HUES48 (cell line): ENCODE data around the gene AIG1.
"Not testable (repeated sequence)": the region's sequence is repeated elsewhere in the genome, so short reads cannot be mapped to it uniquely, and the experiment has no call there.

ENCODE experiments used
- H3K27ac ChIP-seq: one replicate; pipeline ENCODE4 v1.7.0; 2013; ENCODE audit warnings: low read depth, low read length, inconsistent platforms
- H3K27me3 ChIP-seq: 2 replicates; pipeline ENCODE4 v1.6.1; 2013; ENCODE audit warnings: mild to moderate bottlenecking, low read length; ENCODE audit not compliant: control insufficient read depth, insufficient read depth
- H3K36me3 ChIP-seq: 2 replicates; pipeline ENCODE4 v1.6.1; 2013; ENCODE audit warnings: low read length; ENCODE audit not compliant: control insufficient read depth, insufficient read depth
- H3K4me1 ChIP-seq: 2 replicates; pipeline ENCODE4 v1.6.1; 2013; ENCODE audit warnings: mild to moderate bottlenecking, low read length; ENCODE audit not compliant: control insufficient read depth, insufficient read depth
- H3K4me3 ChIP-seq: 2 replicates; pipeline ENCODE4 v1.5.1; 2013; ENCODE audit warnings: mild to moderate bottlenecking, low read depth, low read length
- H3K9ac ChIP-seq: 2 replicates; pipeline ENCODE4 v1.6.1; 2013; ENCODE audit warnings: mild to moderate bottlenecking, low read depth, low read length, moderate library complexity
- H3K9me3 ChIP-seq: 2 replicates; pipeline ENCODE4 v1.6.1; 2013; ENCODE audit warnings: low read length; ENCODE audit not compliant: control insufficient read depth, insufficient read depth

AIG1 gene

GRCh38 chr6:143295932-143296331, 235.2 kb downstream of the AIG1 start:
- no peaks in the 10 kb centered on the region for H3K36me3 ChIP-seq
- no peak overlapping the region for H3K27ac ChIP-seq
- no peak overlapping the region for H3K4me3 ChIP-seq
- 0 out of 2 replicates have a peak, but pooled peaks cover under 1% of the 10 kb centered on the region for H3K4me1 ChIP-seq
- H3K9me3 ChIP-seq = no peaks in the 10 kb centered on the region
- H3K27me3 ChIP-seq = no peaks in the 10 kb centered on the region
- no peak overlapping the region for H3K9ac ChIP-seq

GRCh38 chr6:143298071-143298470, 237.4 kb downstream of the AIG1 start:
- H3K27me3 ChIP-seq = no peaks in the 10 kb centered on the region
- H3K4me1 ChIP-seq = peaks cover 5% of the 10 kb centered on the region; the same call in 1 of the 2 replicates
- H3K4me3 ChIP-seq = no peak overlapping the region
- H3K27ac ChIP-seq = no peak overlapping the region
- H3K36me3 ChIP-seq = no peaks in the 10 kb centered on the region
- H3K9ac ChIP-seq = no peak overlapping the region
- no peaks in the 10 kb centered on the region for H3K9me3 ChIP-seq

DNA sequence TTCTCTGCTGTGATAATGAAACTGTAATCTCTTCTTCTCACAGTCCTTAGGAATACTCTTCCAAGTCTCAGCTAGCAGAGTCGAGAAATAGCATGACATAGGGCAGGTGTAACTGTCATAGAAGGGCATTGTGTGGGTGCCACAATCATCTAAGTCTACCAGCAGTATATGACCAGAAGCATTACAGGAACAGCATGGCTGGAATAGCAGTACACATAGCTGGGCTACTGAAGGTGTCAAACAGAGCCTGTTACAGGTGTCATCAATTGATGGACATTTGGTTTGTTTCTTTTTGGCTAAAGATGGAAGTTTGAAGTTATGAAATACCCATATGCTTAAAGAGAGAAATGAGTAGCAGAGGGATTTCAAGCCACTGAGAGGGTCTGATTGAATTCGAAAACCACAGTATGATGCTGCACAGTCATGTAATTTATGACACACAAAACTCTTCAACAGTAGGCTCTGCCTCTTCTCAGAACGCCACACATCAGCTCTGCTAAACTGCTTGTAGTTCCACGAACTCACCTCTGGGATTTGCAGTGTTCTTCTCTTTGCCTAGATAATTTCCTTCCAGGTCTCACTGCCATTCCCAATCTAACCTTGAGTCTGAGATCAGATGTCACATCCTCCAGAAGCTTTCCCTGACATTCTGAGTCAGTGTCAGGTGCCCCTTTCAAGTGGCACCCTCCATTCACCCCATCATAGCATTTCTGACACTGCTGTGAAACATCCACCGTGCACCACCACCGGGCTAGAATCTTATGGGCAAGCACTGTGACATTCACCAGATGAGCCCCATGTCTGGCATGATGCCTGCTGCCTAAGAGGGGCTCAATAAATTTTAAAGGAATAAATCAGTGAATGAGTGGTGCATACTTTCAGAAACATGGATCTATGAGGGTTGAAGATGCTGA, 238.8 kb downstream of the AIG1 start:
- Histone ChIP-seq H3K36me3 (no peaks in the 10 kb centered on the region), H3K9ac (no peak overlapping the region), H3K27ac (no peak overlapping the region), H3K4me3 (no peak overlapping the region), H3K4me1 (peaks cover 5% of the 10 kb centered on the region; the same call in 1 of the 2 replicates), H3K27me3 (no peaks in the 10 kb centered on the region), H3K9me3 (no peaks in the 10 kb centered on the region)

DNA sequence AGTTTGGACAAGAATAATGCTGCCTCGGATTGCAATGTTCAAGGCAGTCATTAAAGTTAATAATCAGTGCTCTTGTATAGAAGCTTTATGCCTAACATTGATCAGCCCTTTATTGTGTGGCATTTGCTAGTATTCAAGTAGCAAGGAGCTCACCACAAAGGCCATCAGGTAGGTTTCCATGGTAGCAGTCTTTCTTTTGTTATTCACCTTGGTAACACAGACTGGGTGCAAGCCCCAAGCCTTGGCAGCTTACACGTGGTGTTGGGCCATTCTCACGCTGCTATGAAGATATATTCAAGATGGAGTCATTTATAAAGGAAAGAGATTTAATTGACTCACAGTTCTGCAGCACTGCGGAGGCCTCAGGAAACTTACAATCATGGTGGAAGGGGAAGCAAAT, 240.5 kb downstream of the AIG1 start:
- no peaks in the 10 kb centered on the region for H3K9me3 ChIP-seq
- no peak overlapping the region for H3K27ac ChIP-seq
- H3K4me1 ChIP-seq = peaks cover 5% of the 10 kb centered on the region; the same call in 1 of the 2 replicates
- no peak overlapping the region for H3K4me3 ChIP-seq
- H3K36me3 ChIP-seq = no peaks in the 10 kb centered on the region
- no peaks in the 10 kb centered on the region for H3K27me3 ChIP-seq
- no peak overlapping the region for H3K9ac ChIP-seq

GRCh38 chr6:143307760-143308159, 247.1 kb downstream of the AIG1 start:
- H3K27me3 ChIP-seq, H3K4me3 ChIP-seq, H3K27ac ChIP-seq, H3K4me1 ChIP-seq, H3K9me3 ChIP-seq, H3K9ac ChIP-seq, H3K36me3 ChIP-seq: not testable (repeated sequence)

GRCh38 chr6:143313163-143313562, 252.5 kb downstream of the AIG1 start:
- Histone ChIP-seq H3K27ac (no peak overlapping the region), H3K36me3 (no peaks in the 10 kb centered on the region), H3K27me3 (no peaks in the 10 kb centered on the region)

DNA sequence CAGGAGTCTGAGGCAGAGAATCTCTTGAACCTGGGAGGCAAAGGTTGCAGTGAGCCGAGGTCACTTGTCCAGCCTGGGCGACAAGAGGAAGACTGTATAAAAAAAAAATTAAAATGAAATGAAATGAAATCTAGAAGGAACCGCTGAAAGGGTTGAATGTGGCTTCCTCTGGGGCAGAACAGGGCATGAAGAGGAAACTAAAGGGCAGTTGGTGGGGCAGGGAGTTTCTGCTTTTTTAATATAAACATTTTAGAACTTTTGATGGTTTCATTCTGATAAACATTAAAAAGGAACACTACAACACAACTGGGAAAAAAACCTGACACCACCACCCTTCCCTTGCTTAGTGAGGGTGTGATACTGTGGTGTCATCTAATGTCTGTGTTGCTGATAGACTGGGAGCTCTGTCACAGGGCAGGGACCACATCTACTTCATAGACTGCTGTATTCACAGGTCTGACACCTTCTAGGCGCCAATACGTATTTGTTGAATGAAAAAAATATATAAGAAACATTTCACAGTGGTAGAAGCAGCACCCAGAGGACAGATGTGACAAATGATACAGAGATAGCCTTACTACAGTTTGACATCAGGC, 260.9 kb downstream of the AIG1 start:
- no peak overlapping the region for H3K4me3 ChIP-seq
- H3K27ac ChIP-seq = no peak overlapping the region
- H3K9me3 ChIP-seq = no peaks in the 10 kb centered on the region

More at GRCh38 chr6:143313163-143313562, 252.5 kb downstream of the AIG1 start:
- no peak overlapping the region for H3K9ac ChIP-seq
- H3K9me3 ChIP-seq = peaks cover 8% of the 10 kb centered on the region
- H3K4me3 ChIP-seq = no peak overlapping the region
- H3K4me1 ChIP-seq = no peaks in the 10 kb centered on the region

GRCh38 chr6:143322386-143322785, 261.7 kb downstream of the AIG1 start:
- H3K9ac ChIP-seq = no peak overlapping the region
- no peaks in the 10 kb centered on the region for H3K27me3 ChIP-seq
- H3K27ac ChIP-seq = no peak overlapping the region

More for the DNA sequence above, 260.9 kb downstream of the AIG1 start:
- H3K36me3 ChIP-seq = no peaks in the 10 kb centered on the region
- no peaks in the 10 kb centered on the region for H3K27me3 ChIP-seq
- no peaks in the 10 kb centered on the region for H3K4me1 ChIP-seq
- no peak overlapping the region for H3K9ac ChIP-seq

DNA sequence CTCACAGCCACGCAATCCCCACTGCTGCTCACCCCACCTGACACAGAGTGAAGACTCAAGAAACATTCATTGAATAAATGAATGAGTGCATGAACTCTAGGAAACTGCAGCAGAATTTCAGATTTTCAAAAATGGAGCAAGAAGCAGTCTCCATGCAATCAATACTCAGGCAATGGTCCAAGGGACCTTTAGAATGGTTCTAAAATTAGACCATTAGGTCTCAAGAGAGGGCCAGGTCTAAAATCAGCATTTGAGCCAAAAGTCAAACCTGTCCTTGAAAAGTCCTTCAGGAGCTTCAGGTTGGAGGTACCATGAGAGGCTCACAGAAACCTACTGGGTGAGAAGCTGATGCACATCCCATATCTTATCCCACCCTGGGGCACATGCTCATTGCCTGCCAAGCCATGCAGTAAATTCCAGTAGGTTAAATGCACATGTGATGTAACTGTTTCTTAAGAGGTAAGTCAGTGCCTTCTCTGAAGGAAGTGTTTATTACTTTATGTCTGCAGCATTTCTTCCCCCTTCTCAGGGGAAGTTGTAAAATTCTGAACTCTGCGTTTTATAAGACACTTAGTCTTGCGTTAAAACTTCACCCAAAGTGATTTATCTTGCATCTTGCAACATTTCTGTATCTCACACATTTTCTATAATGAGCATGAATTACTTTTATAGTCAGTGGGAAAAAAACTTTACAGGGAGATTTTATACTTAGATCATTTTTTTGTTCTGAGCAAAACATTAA, 263.2 kb downstream of the AIG1 start:
- H3K4me1 ChIP-seq = no peaks in the 10 kb centered on the region
- no peaks in the 10 kb centered on the region for H3K9me3 ChIP-seq
- no peak overlapping the region for H3K4me3 ChIP-seq
- H3K27me3 ChIP-seq = no peaks in the 10 kb centered on the region
- no peak overlapping the region for H3K27ac ChIP-seq
- H3K9ac ChIP-seq = no peak overlapping the region
- no peaks in the 10 kb centered on the region for H3K36me3 ChIP-seq

More at GRCh38 chr6:143322386-143322785, 261.7 kb downstream of the AIG1 start:
- H3K4me1 ChIP-seq = no peaks in the 10 kb centered on the region
- no peak overlapping the region for H3K4me3 ChIP-seq
- H3K36me3 ChIP-seq = no peaks in the 10 kb centered on the region
- no peaks in the 10 kb centered on the region for H3K9me3 ChIP-seq

DNA sequence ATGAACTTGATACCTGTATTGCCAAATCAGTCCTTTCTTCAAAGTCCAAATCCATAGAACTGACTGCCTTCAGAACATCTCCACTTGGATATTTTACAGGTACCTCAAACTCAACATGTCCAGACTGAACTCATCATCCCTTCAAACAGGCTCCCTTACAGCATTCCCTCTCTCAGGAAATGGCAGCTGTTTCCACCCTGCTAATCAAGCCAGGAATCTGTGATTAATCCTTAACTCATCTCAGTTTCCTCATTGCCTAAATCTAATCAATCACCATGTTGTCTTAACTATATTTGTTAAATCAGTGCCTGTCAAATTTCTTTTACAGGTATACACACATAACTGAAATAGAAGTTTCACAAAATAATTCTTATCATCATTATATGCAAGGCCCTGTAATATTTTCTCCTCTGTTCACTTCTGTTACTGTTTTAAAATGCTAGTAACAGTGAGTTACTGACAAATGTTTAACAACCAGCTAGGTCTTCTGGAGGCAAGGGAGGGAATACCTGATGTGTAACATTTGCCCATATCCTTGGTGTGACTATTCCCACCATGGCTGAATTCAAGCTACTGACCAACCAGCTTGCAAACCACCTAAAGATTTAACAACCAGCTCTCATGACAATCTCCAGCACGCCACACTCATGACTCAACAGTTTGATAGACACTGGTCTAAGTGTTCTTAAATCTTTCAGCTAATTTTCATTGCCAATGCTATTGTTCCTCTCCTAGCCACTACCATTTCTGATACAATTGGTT, 264.9 kb downstream of the AIG1 start:
- Histone ChIP-seq H3K27me3 (no peaks in the 10 kb centered on the region), H3K4me1 (no peaks in the 10 kb centered on the region), H3K4me3 (no peak overlapping the region), H3K9ac (no peak overlapping the region), H3K36me3 (no peaks in the 10 kb centered on the region), H3K27ac (no peak overlapping the region), H3K9me3 (no peaks in the 10 kb centered on the region)
